Heart left ventricle (tissue), 13 donors: ENCODE results near the gene FAM98C.

ENCODE experiments used
- POLR2A ChIP-seq, 2 donors: fragments of 450-650 bp; IDR thresholded peaks; one replicate each; pipeline ENCODE4 v1.6.1; 2017; ENCODE audit warnings: antibody characterized with exemption in 2 of 2, mild to moderate bottlenecking in 2 of 2, moderate library complexity in 2 of 2
- TF ChIP-seq, protein P1 (sequence below), 12 donors: fragments of 200-600 bp; sonication (generic) in 4 of 12; IDR thresholded peaks; one replicate each; pipeline versions ENCODE4 v1.5.0 to v1.8.0; 2018 to 2022; ENCODE audit warnings: antibody characterized with exemption in 12 of 12, mild to moderate bottlenecking in 5 of 12
- donor health status: ischemic (EF 13 %, LVEDD 7.1; RV severe dilation, severe dysfunction).
- donor health status: DM: no; HTN: yes; CAD: no.
- donor health status: DM: no; HTN: no; CAD: no.
- donor health status: ischemic (EF 25% LVEDD 6.9; RV normal size, moderate dysfunction).
- donor health status: ischemic (EF 25% LVEDD 5.7; RV mildly dilated, moderate dysfunction).
- donor health status: ischemic (EF 35%, LVEDD 5.7; RV mildly dilated, moderate dysfunction).
- donor health status: nonischemic (EF 11% LVEDD 7.7; RV severe dilation, severe dysfunction).
- donor health status: DM: yes; HTN: yes; CAD: no.
- donor health status: PGD.
- donor health status: ischemic (EF 29% LVEDD 5.4; RV normal size, mild dysfunction).
- donor health status: nonischemic (EF 23%, LVEDD 6.1; RV moderate dilation, normal function).

DNA sequence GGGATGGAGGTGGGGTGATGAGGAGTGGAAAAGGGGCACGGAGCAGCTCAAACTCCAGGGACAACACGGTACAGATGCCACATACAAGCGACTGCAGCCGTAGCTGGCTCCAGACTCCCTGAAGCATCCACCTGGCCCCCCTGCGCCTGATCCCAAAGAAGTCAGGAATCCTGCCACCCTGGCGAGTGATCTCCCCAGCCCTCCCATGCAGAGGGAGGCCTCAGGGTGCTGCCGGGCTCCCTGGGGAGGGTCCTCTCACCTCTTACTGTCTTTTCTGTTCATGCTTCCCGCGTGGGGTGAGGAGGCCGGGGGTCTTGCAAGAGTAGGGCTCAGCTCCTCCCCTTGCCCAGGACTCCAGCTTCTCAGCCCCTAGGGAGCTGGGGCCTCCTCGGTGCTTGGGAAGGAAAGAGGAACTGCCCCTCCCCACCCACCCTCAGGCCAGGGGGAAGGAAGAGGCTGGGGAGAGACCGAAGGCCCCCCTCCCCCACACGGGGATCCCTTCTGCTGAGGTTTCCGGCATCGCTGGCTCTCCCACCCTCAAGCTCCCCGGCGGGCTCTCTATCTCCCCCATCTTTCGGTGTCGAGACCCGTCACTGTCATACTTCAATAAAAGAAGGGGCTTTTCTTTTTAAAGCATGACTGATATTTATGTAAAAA, 23.0 kb downstream of the FAM98C start, which contains the start of gene RASGRP4:
- TF ChIP-seq POLR2A (IDR thresholded peaks at IDR 0.05) = no peak
- TF ChIP-seq, protein P1, sequence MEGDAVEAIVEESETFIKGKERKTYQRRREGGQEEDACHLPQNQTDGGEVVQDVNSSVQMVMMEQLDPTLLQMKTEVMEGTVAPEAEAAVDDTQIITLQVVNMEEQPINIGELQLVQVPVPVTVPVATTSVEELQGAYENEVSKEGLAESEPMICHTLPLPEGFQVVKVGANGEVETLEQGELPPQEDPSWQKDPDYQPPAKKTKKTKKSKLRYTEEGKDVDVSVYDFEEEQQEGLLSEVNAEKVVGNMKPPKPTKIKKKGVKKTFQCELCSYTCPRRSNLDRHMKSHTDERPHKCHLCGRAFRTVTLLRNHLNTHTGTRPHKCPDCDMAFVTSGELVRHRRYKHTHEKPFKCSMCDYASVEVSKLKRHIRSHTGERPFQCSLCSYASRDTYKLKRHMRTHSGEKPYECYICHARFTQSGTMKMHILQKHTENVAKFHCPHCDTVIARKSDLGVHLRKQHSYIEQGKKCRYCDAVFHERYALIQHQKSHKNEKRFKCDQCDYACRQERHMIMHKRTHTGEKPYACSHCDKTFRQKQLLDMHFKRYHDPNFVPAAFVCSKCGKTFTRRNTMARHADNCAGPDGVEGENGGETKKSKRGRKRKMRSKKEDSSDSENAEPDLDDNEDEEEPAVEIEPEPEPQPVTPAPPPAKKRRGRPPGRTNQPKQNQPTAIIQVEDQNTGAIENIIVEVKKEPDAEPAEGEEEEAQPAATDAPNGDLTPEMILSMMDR (IDR thresholded peaks at IDR 0.05) = no peak
